Esophagus squamous epithelium (tissue), 5 donors: Measurements from ENCODE around the gene CYB561D1. TPM values are rescaled to one million over a fixed set of nuclear protein-coding genes. Genes with fewer than 3 reads are reported as not detected.

ENCODE experiments used
- DNase-seq: peaks from one replicate; lab custom pipeline; 2025; lab: John Stamatoyannopoulos, UW
- H3K27ac ChIP-seq, 4 donors: fragments of 200-600 bp; sonication (generic); one replicate each; pipeline ENCODE4 v1.5.1; 2016 to 2019; ENCODE audit warnings: mild to moderate bottlenecking in 1 of 4
- H3K27me3 ChIP-seq, 4 donors: fragments of 200-600 bp; sonication (generic); 1 replicate in 3 of 4; 2 replicates in 1 of 4; pipeline versions ENCODE4 v1.5.1 to v1.6.0; 2017 to 2021; ENCODE audit warnings: antibody characterized with exemption in 1 of 4
- H3K36me3 ChIP-seq, 3 donors: fragments of 200-600 bp; sonication (generic); one replicate each; pipeline ENCODE4 v1.5.1; 2016 to 2019
- H3K4me1 ChIP-seq, 3 donors: fragments of 200-600 bp; sonication (generic); one replicate each; pipeline ENCODE4 v1.5.1; 2017 to 2019
- H3K4me3 ChIP-seq, 4 donors: fragments of 200-600 bp; sonication (generic); 1 replicate in 3 of 4; 2 replicates in 1 of 4; pipeline ENCODE4 v1.5.1; 2016 to 2019; ENCODE audit warnings: mild to moderate bottlenecking in 2 of 4, moderate library complexity in 1 of 4
- H3K9me3 ChIP-seq, 3 donors: fragments of 200-600 bp; sonication (generic); one replicate each; pipeline ENCODE4 v1.5.1; 2016 to 2019
- POLR2A ChIP-seq, 4 donors: fragments of 450-650 bp; IDR thresholded peaks; one replicate each; pipeline ENCODE4 v1.6.1; 2017; ENCODE audit warnings: antibody characterized with exemption in 4 of 4, mild to moderate bottlenecking in 4 of 4, moderate library complexity in 3 of 4
- WGBS, 2 donors: methylation state at CpG; one replicate each; pipeline ENCODE4 v1.1.5; 2018; 5-methylcytosine and 5-hydroxymethylcytosine counted together
- intact Hi-C: fragments of 100-400 bp; cut with DNase I; formaldehyde crosslinking; loops from one replicate; pipeline ENCODE4 v1.15.0; 2022
- total RNA-seq, 4 donors: library from RNA; depleted of rRNA; stranded (reverse); fragments of >200 nt; gene quantifications; one replicate each; pipeline ENCODE4 v1.1.0, GENCODE V29; 2016
- TF ChIP-seq, protein P1 (sequence below), 6 experiments: fragments of 450-650 bp in 4 of 6; fragments of 200-600 bp in 2 of 6; sonication (generic) in 2 of 6; IDR thresholded peaks; one replicate each; pipeline ENCODE4 v1.5.1; 2016 to 2019; ENCODE audit warnings: antibody characterized with exemption in 6 of 6, mild to moderate bottlenecking in 4 of 6, moderate library complexity in 4 of 6
- donor health status: DM: yes; HTN: yes; CAD: no.

Gene CYB561D1
- total RNA-seq, 4 donors from 2014 or later = 3.1 to 12.7 (median 7.3) TPM

DNA sequence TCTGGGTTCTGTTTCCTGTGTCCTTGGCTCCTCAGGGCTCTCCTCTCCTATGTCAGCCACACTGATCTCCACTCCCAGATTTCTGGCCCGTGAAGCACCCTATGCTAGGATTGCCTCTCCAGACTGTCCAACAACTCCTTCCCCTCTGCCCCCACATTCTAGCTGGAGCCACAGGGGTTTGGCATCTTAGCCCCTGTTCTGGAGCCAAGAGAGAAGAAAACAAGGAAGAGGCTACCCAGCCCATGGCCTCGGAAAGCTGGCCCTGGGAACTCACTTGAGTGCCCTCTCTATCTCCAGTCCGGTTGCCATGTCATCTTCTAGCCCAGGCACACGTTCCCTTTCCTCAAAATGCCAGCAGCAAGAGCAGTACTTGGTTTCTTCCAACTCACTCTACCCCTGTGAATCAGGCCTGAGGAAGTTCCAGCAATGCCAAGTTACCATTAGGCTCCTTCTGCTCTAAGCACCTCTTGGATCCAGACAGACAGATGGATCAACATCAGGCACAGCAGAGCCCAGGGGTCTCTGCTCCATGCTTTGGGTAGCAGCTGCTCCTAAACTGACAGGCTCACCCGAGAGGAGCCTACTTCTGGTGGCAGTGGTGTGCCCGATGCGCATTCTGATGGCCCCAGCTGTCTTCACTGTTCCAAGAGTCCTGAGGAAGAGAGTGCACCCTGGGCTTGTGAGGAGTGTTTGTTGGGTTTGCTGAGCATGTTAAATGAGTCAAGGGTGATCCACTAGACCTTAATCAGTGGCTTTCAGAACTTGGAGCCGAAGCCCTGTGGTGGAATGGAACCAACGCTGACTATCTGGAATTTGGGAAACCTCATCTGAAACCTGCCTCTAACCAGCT, 34.2 kb downstream of the CYB561D1 start:
- no peak overlapping the region for H3K4me3 ChIP-seq
- intact Hi-C loops = no loop called here
- H3K27ac ChIP-seq = no peak overlapping the region
- WGBS, 2 donors = 71 to 81% methylated on average over 6 to 7 of the region's 9 CpGs
- no peaks in the 10 kb centered on the region for H3K36me3 ChIP-seq
- no peak for DNase-seq
- H3K4me1 ChIP-seq = peaks cover 0 to 17% (median 5%) of the 10 kb centered on the region in 3 donors
- TF ChIP-seq, protein P1, sequence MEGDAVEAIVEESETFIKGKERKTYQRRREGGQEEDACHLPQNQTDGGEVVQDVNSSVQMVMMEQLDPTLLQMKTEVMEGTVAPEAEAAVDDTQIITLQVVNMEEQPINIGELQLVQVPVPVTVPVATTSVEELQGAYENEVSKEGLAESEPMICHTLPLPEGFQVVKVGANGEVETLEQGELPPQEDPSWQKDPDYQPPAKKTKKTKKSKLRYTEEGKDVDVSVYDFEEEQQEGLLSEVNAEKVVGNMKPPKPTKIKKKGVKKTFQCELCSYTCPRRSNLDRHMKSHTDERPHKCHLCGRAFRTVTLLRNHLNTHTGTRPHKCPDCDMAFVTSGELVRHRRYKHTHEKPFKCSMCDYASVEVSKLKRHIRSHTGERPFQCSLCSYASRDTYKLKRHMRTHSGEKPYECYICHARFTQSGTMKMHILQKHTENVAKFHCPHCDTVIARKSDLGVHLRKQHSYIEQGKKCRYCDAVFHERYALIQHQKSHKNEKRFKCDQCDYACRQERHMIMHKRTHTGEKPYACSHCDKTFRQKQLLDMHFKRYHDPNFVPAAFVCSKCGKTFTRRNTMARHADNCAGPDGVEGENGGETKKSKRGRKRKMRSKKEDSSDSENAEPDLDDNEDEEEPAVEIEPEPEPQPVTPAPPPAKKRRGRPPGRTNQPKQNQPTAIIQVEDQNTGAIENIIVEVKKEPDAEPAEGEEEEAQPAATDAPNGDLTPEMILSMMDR (IDR thresholded peaks at IDR 0.05) = no peak
- TF ChIP-seq POLR2A (IDR thresholded peaks at IDR 0.05) = no peak
- no peaks in the 10 kb centered on the region for H3K9me3 ChIP-seq
- no peaks in the 10 kb centered on the region for H3K27me3 ChIP-seq

DNA sequence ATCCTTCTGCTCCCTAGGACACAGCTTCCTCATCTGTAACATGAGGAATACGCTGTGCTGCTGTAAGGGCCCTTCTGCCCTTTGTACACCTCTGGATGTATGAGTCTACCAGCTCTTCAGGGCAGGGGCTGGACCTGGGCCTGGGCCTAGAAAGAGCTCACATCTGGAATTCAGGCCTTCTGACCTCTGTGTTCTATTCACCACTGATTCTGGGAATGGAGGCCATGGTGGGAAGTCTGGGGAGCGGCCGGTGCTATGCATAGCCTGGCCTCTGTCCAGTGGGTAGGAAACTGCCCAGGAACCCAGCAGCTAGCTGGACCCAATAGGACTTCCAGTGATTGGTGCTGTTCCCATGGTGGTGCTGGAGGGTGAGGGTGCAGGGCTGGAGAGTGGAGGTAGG, 34.8 kb downstream of the CYB561D1 start:
- Histone ChIP-seq H3K27ac (no peak overlapping the region), H3K27me3 (no peaks in the 10 kb centered on the region), H3K4me3 (no peak overlapping the region), H3K4me1 (peaks cover 0 to 18% (median 5%) of the 10 kb centered on the region in 3 donors), H3K9me3 (no peaks in the 10 kb centered on the region), H3K36me3 (no peaks in the 10 kb centered on the region)
- 94 to 100% methylated on average over 2 to 3 of the region's 3 CpGs for WGBS, 2 donors
- no peak for DNase-seq
- intact Hi-C loops = no loop called here
- TF ChIP-seq POLR2A (IDR thresholded peaks at IDR 0.05) = no peak
- TF ChIP-seq, protein P1 (IDR thresholded peaks at IDR 0.05) = no peak

DNA sequence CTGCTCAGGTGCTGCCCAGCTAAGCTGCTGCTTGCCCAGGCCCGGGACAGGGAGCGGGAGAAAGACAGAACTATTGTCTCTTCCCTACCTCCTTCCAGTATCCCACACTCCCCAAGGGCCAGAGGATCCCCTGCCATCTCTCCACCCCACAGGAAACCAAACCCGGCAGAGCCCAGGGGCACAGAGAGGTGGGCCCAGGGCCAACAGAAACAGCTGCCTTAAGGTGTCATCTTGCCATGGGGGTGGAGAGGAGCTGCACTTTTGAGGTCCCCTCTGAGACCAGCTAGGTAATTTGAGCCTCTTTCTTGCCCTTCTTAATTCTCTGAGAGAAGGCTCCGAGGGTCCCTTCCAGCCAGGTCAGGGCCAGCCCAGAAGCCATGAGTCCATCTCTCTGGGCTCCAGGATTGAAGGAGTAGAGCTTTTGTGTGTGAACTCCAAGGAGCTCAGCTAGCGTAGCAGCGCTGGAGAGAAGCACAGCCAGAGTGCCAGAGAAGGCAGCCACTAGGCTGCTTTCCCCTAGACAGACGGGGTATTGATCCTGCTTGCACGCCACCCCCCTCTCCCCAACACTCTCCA, 36.1 kb downstream of the CYB561D1 start:
- 76 to 94% methylated on average over 2 to 5 of the region's 8 CpGs for WGBS, 2 donors
- Histone ChIP-seq H3K4me1 (peaks cover 0 to 18% (median 5%) of the 10 kb centered on the region in 3 donors), H3K4me3 (no peak overlapping the region), H3K27ac (no peak overlapping the region), H3K36me3 (no peaks in the 10 kb centered on the region), H3K9me3 (no peaks in the 10 kb centered on the region), H3K27me3 (no peaks in the 10 kb centered on the region)
- TF ChIP-seq, protein P1 (IDR thresholded peaks at IDR 0.05) = no peak
- TF ChIP-seq POLR2A (IDR thresholded peaks at IDR 0.05) = no peak
- DNase-seq = no peak
- intact Hi-C loops = loop anchor here (5.0 kb wide), 1 partner anchor 38 kb away; the partner anchor contains the start of gene CYB561D1

DNA sequence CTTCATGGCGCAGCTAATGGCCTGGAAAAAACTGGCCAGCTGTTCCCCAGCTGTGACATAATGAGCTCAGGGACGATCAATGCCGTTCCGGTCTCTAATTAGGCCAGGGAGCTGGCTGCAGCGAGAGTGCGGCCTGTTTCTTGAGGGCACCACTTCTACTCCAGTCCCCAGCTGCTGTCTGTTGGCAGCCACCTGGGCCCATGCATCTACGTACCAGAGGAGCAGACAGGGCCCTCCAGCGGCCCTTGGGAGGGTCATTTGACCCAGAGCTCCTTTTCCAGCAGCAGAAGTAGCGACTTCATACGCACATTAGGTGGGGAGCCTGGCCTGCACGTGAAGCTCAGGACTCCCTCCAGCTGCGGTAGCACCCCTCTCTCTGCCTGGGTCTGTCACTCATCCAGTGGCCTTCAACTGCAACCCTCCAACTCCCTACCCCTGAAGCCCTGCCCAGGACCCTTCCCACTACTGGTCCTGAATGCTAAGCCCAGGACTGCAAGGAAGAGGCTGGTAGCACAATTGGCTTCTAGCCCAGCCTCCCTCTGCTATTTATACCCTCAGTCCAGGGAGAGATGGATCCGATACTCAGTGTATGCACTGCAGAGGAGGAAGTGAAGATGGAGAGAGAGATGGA, 36.7 kb downstream of the CYB561D1 start:
- Histone ChIP-seq H3K4me1 (peaks cover 0 to 18% (median 5%) of the 10 kb centered on the region in 3 donors), H3K9me3 (no peaks in the 10 kb centered on the region), H3K4me3 (no peak overlapping the region), H3K27ac (no peak overlapping the region), H3K36me3 (no peaks in the 10 kb centered on the region), H3K27me3 (no peaks in the 10 kb centered on the region)
- no peak for TF ChIP-seq POLR2A (IDR thresholded peaks at IDR 0.05)
- TF ChIP-seq, protein P1 (IDR thresholded peaks at IDR 0.05) = no peak
- WGBS, 2 donors = 76 to 85% methylated on average over 11 to 12 of the region's 13 CpGs
- intact Hi-C loops = loop anchor here (5.0 kb wide), 1 partner anchor 38 kb away; the partner anchor contains the start of gene CYB561D1
- no peak for DNase-seq
